GM12878 (cell line): ENCODE results near the gene SLC51A. TPM values are rescaled to one million over a fixed set of nuclear protein-coding genes. Genes with fewer than 3 reads are reported as not detected.
A peak's percentile ranks its signal among the peaks of the same experiment; 100 is the strongest.

Experiments
- ZNF274 ChIP-seq: IDR thresholded peaks from one replicate; pipeline ENCODE4 v1.8.0; 2011; ENCODE audit not compliant: insufficient read length, insufficient read depth
- polyA plus RNA-seq, 11 experiments: library from polyadenylated mRNA; depleted of rRNA in 4 of 11; unstranded in 6 of 11; stranded (reverse) in 5 of 11; fragments of >200 nt; fragmentation: Nextera tagmentation in 4 of 11; fragmentation: Illumina TruSeq in 1 of 11; extraction: Ambion mirVana in 4 of 11; extraction: Trizol in 1 of 11; gene quantifications; 1 replicate in 1 of 11; 2 replicates in 10 of 11; pipeline versions ENCODE4 v1.2.1 to v1.2.3, GENCODE V29; 2011 to 2016; ENCODE audit warnings: inconsistent platforms in 2 of 11, missing spikeins in 2 of 11, low read depth in 1 of 11
- total RNA-seq, 4 experiments: library from RNA; depleted of rRNA in 3 of 4; stranded (reverse); fragments of >200 nt in 3 of 4; fragmentation: Illumina TruSeq in 1 of 4; extraction: Trizol in 1 of 4; gene quantifications; 2 replicates each; pipeline versions ENCODE4 v1.2.1 to v1.2.3, GENCODE V29; 2013 to 2021
- TF ChIP-seq, protein P1 (sequence below): IDR thresholded peaks from 2 replicates; pipeline ENCODE4 v1.6.1; 2012; ENCODE audit warnings: mild to moderate bottlenecking, low read depth, low read length
- TF ChIP-seq, protein P2 (sequence below): fragments of 450-650 bp; IDR thresholded peaks from 2 replicates; pipeline ENCODE4 v1.6.1; 2016; ENCODE audit warnings: mild to moderate bottlenecking
- TF ChIP-seq, protein P3 (sequence below): fragments of 450-650 bp; IDR thresholded peaks from 2 replicates; pipeline ENCODE4 v1.6.1; 2017; ENCODE audit warnings: low read depth, mild to moderate bottlenecking, moderate library complexity

The SLC51A gene
- total and polyA plus RNA-seq, 10 of the 15 experiments (the other 5 are each of a cell fraction or from before 2014, with no cell fraction given) = 0.99 to 3.9 (median 2.2) TPM; not detected in 6

DNA sequence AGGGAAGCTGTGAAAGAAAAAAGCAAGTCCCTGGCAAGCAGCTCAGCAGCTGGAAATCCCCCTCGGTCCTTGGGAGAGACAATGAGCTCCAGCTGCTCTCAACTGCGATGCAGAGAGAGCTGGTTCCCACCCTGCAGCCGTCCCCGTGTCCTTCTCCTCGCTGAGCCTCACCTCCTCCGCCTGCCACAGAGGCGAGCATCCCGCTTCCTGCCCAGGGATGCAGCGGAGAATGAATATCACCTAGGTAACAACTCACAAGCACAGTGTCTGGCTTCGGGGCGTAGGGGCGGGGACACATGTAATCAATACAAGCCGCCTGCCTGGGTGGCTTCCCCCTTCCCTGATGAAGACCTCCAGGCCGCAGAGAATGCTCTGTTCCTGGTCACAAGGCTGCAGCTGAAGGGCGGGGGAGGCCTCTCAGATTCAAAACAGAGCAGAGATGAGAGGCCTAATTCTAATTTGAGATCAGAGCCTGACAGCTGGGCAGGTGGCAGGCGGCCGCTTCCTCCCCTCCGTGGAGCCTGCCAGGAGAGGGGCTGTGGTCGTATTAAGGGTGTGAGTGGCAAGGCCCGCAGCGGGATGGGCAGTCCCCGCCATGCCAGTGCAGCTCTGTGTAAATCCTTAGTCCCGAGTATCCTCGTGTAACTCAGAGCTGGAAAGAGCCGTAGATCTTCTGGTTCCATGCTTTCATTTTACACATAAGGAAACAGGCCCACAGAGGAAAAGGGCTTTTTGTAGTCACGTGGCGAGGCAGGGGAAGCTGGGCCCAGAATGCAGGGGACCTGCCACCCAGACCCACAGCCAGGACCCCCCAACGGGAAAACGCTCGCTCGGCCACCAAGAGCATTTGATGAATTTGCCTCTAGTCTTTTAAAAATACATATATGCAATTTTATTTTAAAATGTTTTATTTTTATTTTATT is 29.4 kb upstream of the SLC51A start (continued):
- TF ChIP-seq, protein P1, sequence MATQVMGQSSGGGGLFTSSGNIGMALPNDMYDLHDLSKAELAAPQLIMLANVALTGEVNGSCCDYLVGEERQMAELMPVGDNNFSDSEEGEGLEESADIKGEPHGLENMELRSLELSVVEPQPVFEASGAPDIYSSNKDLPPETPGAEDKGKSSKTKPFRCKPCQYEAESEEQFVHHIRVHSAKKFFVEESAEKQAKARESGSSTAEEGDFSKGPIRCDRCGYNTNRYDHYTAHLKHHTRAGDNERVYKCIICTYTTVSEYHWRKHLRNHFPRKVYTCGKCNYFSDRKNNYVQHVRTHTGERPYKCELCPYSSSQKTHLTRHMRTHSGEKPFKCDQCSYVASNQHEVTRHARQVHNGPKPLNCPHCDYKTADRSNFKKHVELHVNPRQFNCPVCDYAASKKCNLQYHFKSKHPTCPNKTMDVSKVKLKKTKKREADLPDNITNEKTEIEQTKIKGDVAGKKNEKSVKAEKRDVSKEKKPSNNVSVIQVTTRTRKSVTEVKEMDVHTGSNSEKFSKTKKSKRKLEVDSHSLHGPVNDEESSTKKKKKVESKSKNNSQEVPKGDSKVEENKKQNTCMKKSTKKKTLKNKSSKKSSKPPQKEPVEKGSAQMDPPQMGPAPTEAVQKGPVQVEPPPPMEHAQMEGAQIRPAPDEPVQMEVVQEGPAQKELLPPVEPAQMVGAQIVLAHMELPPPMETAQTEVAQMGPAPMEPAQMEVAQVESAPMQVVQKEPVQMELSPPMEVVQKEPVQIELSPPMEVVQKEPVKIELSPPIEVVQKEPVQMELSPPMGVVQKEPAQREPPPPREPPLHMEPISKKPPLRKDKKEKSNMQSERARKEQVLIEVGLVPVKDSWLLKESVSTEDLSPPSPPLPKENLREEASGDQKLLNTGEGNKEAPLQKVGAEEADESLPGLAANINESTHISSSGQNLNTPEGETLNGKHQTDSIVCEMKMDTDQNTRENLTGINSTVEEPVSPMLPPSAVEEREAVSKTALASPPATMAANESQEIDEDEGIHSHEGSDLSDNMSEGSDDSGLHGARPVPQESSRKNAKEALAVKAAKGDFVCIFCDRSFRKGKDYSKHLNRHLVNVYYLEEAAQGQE = no peak
- TF ChIP-seq, protein P2, sequence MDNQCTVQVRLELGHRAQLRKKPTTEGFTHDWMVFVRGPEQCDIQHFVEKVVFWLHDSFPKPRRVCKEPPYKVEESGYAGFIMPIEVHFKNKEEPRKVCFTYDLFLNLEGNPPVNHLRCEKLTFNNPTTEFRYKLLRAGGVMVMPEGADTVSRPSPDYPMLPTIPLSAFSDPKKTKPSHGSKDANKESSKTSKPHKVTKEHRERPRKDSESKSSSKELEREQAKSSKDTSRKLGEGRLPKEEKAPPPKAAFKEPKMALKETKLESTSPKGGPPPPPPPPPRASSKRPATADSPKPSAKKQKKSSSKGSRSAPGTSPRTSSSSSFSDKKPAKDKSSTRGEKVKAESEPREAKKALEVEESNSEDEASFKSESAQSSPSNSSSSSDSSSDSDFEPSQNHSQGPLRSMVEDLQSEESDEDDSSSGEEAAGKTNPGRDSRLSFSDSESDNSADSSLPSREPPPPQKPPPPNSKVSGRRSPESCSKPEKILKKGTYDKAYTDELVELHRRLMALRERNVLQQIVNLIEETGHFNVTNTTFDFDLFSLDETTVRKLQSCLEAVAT = peak; percentile 2; the same call in 1 of the 2 replicates
- TF ChIP-seq, protein P3, sequence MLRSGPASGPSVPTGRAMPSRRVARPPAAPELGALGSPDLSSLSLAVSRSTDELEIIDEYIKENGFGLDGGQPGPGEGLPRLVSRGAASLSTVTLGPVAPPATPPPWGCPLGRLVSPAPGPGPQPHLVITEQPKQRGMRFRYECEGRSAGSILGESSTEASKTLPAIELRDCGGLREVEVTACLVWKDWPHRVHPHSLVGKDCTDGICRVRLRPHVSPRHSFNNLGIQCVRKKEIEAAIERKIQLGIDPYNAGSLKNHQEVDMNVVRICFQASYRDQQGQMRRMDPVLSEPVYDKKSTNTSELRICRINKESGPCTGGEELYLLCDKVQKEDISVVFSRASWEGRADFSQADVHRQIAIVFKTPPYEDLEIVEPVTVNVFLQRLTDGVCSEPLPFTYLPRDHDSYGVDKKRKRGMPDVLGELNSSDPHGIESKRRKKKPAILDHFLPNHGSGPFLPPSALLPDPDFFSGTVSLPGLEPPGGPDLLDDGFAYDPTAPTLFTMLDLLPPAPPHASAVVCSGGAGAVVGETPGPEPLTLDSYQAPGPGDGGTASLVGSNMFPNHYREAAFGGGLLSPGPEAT = peak; percentile 93
- no peak for TF ChIP-seq ZNF274
